ENCODE measurements around the gene CR2.

CR2 gene

GRCh38 chr1:207427832-207428585 is 26.1 kb upstream of the CR2 start:
- H3K27ac ChIP-seq (ENCODE audit: low read depth, low read length, poor library complexity, severe bottlenecking) = no peak overlapping the region
- no peak overlapping the region for H2AFZ ChIP-seq (ENCODE audit: low read length)
- H4K20me1 ChIP-seq (ENCODE audit: insufficient read depth, low read length) = no peaks in the 10 kb centered on the region
- H3K27me3 ChIP-seq (ENCODE audit: insufficient read depth, low read length) = no peaks in the 10 kb centered on the region; the same call in 1 of the 2 replicates
- no peaks in the 10 kb centered on the region for H3K4me1 ChIP-seq (ENCODE audit: insufficient read depth, low read length, severe bottlenecking)
- H3K4me3 ChIP-seq (ENCODE audit: low read depth, low read length, poor library complexity, severe bottlenecking) = no peak overlapping the region
- no peak for TF ChIP-seq CTCF (IDR thresholded peaks at IDR 0.05; ENCODE audit: low read length)
- no peak overlapping the region for H3K4me2 ChIP-seq (ENCODE audit: low read length)
- no peaks in the 10 kb centered on the region for H3K79me2 ChIP-seq (ENCODE audit: insufficient read depth, low read length)
- no peaks in the 10 kb centered on the region for H3K36me3 ChIP-seq (ENCODE audit: insufficient read depth, low read length)
- H3K9ac ChIP-seq (ENCODE audit: low read length) = no peak overlapping the region
- H3F3A ChIP-seq (ENCODE audit: insufficient read depth, low read length) = no peaks in the 10 kb centered on the region
- H3K9me2 ChIP-seq (ENCODE audit: low read depth, low read length) = no peaks in the 10 kb centered on the region
- H3K9me3 ChIP-seq (ENCODE audit: low read length) = no peaks in the 10 kb centered on the region

- TF ChIP-seq CTCF (IDR thresholded peaks at IDR 0.05; ENCODE audit: low read length) = no peak
- no peak for TF ChIP-seq EZH2 (IDR thresholded peaks at IDR 0.05; ENCODE audit: borderline replicate concordance, low read length)
- H3K27me3 ChIP-seq (ENCODE audit: insufficient read depth, low read length) = no peaks in the 10 kb centered on the region; the same call in 1 of the 2 replicates
- no peaks in the 10 kb centered on the region for H3K79me2 ChIP-seq (ENCODE audit: insufficient read depth, low read length)
- H3K4me2 ChIP-seq (ENCODE audit: low read length) = no peak overlapping the region
- no peak overlapping the region for H3K4me3 ChIP-seq (ENCODE audit: low read depth, low read length, poor library complexity, severe bottlenecking)
- no peak overlapping the region for H2AFZ ChIP-seq (ENCODE audit: low read length)
- no peaks in the 10 kb centered on the region for H4K20me1 ChIP-seq (ENCODE audit: insufficient read depth, low read length)
- H3K36me3 ChIP-seq (ENCODE audit: insufficient read depth, low read length) = no peaks in the 10 kb centered on the region
- no peaks in the 10 kb centered on the region for H3K9me2 ChIP-seq (ENCODE audit: low read depth, low read length)
- H3K9me3 ChIP-seq (ENCODE audit: low read length) = no peaks in the 10 kb centered on the region
- no peaks in the 10 kb centered on the region for H3K4me1 ChIP-seq (ENCODE audit: insufficient read depth, low read length, severe bottlenecking)
- no peaks in the 10 kb centered on the region for H3F3A ChIP-seq (ENCODE audit: insufficient read depth, low read length)
- H3K9ac ChIP-seq (ENCODE audit: low read length) = no peak overlapping the region
- no peak overlapping the region for H3K27ac ChIP-seq (ENCODE audit: low read depth, low read length, poor library complexity, severe bottlenecking)
These were observed 25.3 kb upstream of the CR2 start for GRCh38 chr1:207428783-207429182.

- Histone ChIP-seq H2AFZ (ENCODE audit: low read length) (no peak overlapping the region), H4K20me1 (ENCODE audit: insufficient read depth, low read length) (no peaks in the 10 kb centered on the region), H3K4me3 (ENCODE audit: low read depth, low read length, poor library complexity, severe bottlenecking) (no peak overlapping the region), H3K27ac (ENCODE audit: low read depth, low read length, poor library complexity, severe bottlenecking) (no peak overlapping the region), H3K4me2 (ENCODE audit: low read length) (no peak overlapping the region), H3K4me1 (ENCODE audit: insufficient read depth, low read length, severe bottlenecking) (no peaks in the 10 kb centered on the region), H3F3A (ENCODE audit: insufficient read depth, low read length) (no peaks in the 10 kb centered on the region), H3K9me3 (ENCODE audit: low read length) (no peaks in the 10 kb centered on the region), H3K36me3 (ENCODE audit: insufficient read depth, low read length) (no peaks in the 10 kb centered on the region), H3K27me3 (ENCODE audit: insufficient read depth, low read length) (no peaks in the 10 kb centered on the region; the same call in 1 of the 2 replicates), H3K9me2 (ENCODE audit: low read depth, low read length) (no peaks in the 10 kb centered on the region), H3K9ac (ENCODE audit: low read length) (no peak overlapping the region), H3K79me2 (ENCODE audit: insufficient read depth, low read length) (no peaks in the 10 kb centered on the region)
- TF ChIP-seq EZH2 (IDR thresholded peaks at IDR 0.05; ENCODE audit: borderline replicate concordance, low read length) = no peak
- no peak for TF ChIP-seq CTCF (IDR thresholded peaks at IDR 0.05; ENCODE audit: low read length)
These were observed 24.2 kb upstream of the CR2 start for GRCh38 chr1:207429963-207430362.
